OCI-LY7 (cell line): Measurements from ENCODE around the gene RCL1. TPM values are rescaled to one million over a fixed set of nuclear protein-coding genes. Genes with fewer than 3 reads are reported as not detected.

ENCODE experiments used
- BruUV-seq: library from RNA; stranded (reverse); fragments of 400-500 nt; replicated peaks from 2 replicates; lab custom pipeline; 2021; lab: Mats Ljungman, UMichigan
- CTCF ChIA-PET: fragments of 300-600 bp; sonication (Branson Sonifier 250); formaldehyde crosslinking; loops from one replicate; lab custom pipeline; 2022; ENCODE audit warnings: antibody characterized with exemption; ENCODE audit not compliant: unreplicated experiment; lab: Charles Lee
- POLR2A ChIA-PET: fragments of 300-600 bp; sonication (Branson Sonifier 250); formaldehyde crosslinking; loops from one replicate; lab custom pipeline; 2022; ENCODE audit warnings: antibody characterized with exemption; lab: Charles Lee
- DNase-seq: peaks from one replicate; pipeline ENCODE4 v3.0.0-alpha.2; 2015; ENCODE audit warnings: low spot score
- H2AFZ ChIP-seq: fragments of 200-600 bp; sonication (generic), shearing (Covaris generic); 2 replicates; pipeline ENCODE4 v1.6.1; 2014; ENCODE audit warnings: mild to moderate bottlenecking, antibody characterized with exemption, low read length, moderate library complexity
- H3K27ac ChIP-seq: fragments of 200-600 bp; sonication (generic); 2 replicates; pipeline ENCODE4 v1.5.1; 2014; ENCODE audit warnings: mixed run types, low read depth, mild to moderate bottlenecking, moderate library complexity, low read length, inconsistent platforms; ENCODE audit not compliant: poor library complexity, severe bottlenecking
- H3K36me3 ChIP-seq: fragments of 200-600 bp; sonication (generic); 2 replicates; pipeline ENCODE4 v1.6.1; 2014; ENCODE audit warnings: mild to moderate bottlenecking, antibody characterized with exemption, low read length, moderate library complexity, mixed read lengths; ENCODE audit not compliant: insufficient read depth
- H3K4me1 ChIP-seq: fragments of 200-600 bp; sonication (generic); 2 replicates; pipeline ENCODE4 v1.5.1; 2014; ENCODE audit warnings: mild to moderate bottlenecking, low read length; ENCODE audit not compliant: insufficient read depth, poor library complexity, severe bottlenecking
- H3K4me2 ChIP-seq: fragments of 200-600 bp; sonication (generic); 2 replicates; pipeline ENCODE4 v1.6.1; 2014; ENCODE audit warnings: mild to moderate bottlenecking, low read length
- H3K4me3 ChIP-seq: fragments of 200-600 bp; sonication (generic); 2 replicates; pipeline ENCODE4 v1.5.1; 2014; ENCODE audit warnings: mild to moderate bottlenecking, low read depth, low read length; ENCODE audit not compliant: poor library complexity, severe bottlenecking
- H3K79me2 ChIP-seq: fragments of 200-600 bp; sonication (generic); 2 replicates; pipeline ENCODE4 v1.6.1; 2016; ENCODE audit warnings: low read depth, mild to moderate bottlenecking, low read length, moderate library complexity, mixed read lengths; ENCODE audit not compliant: insufficient read depth
- H3K9me2 ChIP-seq: fragments of 200-600 bp; sonication (generic); 2 replicates; pipeline ENCODE4 v1.6.1; 2016; ENCODE audit warnings: mild to moderate bottlenecking, low read length, mixed read lengths; ENCODE audit not compliant: insufficient read depth
- H3K9me3 ChIP-seq: fragments of 200-600 bp; sonication (generic); 2 replicates; pipeline ENCODE4 v1.6.1; 2014; ENCODE audit warnings: mild to moderate bottlenecking, mixed run types, low read length, mixed read lengths
- H4K20me1 ChIP-seq: fragments of 200-600 bp; sonication (generic); 2 replicates; pipeline ENCODE4 v1.6.1; 2014; ENCODE audit warnings: mild to moderate bottlenecking, antibody characterized with exemption, low read length, moderate library complexity, mixed read lengths; ENCODE audit not compliant: insufficient read depth
- EZH2phosphoT487 ChIP-seq: fragments of 200-600 bp; sonication (generic); IDR thresholded peaks from 2 replicates; pipeline ENCODE4 v1.6.1; 2018; ENCODE audit warnings: low read depth, borderline replicate concordance, mild to moderate bottlenecking, mixed run types, antibody characterized with exemption, low read length, moderate library complexity, mixed read lengths
- intact Hi-C: fragments of 100-400 bp; cut with micrococcal nuclease; formaldehyde crosslinking; loops from one replicate; pipeline ENCODE4 v1.10.0; 2022; ENCODE audit not compliant: unreplicated experiment
- total RNA-seq, 2 experiments: library from RNA; depleted of rRNA in 1 of 2; stranded (reverse); fragments of >200 nt in 1 of 2; shearing (Covaris generic) in 1 of 2; gene quantifications; 2 replicates each; pipeline ENCODE4 v1.2.3, GENCODE V29; 2014 to 2022
- TF ChIP-seq, protein P1 (sequence below): fragments of 200-600 bp; sonication (generic); conservative IDR thresholded peaks from 2 replicates; pipeline ENCODE4 v1.5.1; 2014; ENCODE audit warnings: mild to moderate bottlenecking, antibody characterized with exemption, low read length, moderate library complexity, mixed read lengths

The RCL1 gene
- total RNA-seq, 2 experiments from 2014 or later = 27.5 to 31.3 TPM

DNA sequence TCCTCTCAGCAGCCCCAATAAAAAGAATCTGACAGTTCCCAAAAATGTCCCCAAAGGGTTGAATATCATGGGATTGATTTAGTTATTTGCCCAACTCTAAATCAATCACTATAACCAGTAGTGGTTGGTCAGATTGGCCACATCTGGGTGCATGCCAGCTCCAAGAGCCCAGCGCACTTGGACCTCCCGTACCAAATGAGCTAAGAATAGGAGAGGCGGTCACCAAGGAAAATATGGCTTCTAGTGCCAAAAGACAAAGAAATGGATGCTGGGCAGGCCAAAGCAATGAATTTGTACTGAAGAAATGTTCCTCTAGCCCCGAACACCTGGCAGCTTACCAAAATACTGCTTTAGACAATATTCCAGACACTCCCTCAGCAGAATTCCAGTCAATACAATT is 80.3 kb downstream of the RCL1 start:
- Histone ChIP-seq H3K4me3 (no peak overlapping the region), H3K36me3 (no peaks in the 10 kb centered on the region), H3K79me2 (no peaks in the 10 kb centered on the region), H4K20me1 (no peaks in the 10 kb centered on the region), H3K27ac (no peak overlapping the region), H3K9me2 (no peaks in the 10 kb centered on the region), H2AFZ (no peak overlapping the region), H3K4me2 (no peak overlapping the region), H3K4me1 (no peaks in the 10 kb centered on the region), H3K9me3 (no peaks in the 10 kb centered on the region)
- no peak for TF ChIP-seq EZH2phosphoT487
- TF ChIP-seq, protein P1, sequence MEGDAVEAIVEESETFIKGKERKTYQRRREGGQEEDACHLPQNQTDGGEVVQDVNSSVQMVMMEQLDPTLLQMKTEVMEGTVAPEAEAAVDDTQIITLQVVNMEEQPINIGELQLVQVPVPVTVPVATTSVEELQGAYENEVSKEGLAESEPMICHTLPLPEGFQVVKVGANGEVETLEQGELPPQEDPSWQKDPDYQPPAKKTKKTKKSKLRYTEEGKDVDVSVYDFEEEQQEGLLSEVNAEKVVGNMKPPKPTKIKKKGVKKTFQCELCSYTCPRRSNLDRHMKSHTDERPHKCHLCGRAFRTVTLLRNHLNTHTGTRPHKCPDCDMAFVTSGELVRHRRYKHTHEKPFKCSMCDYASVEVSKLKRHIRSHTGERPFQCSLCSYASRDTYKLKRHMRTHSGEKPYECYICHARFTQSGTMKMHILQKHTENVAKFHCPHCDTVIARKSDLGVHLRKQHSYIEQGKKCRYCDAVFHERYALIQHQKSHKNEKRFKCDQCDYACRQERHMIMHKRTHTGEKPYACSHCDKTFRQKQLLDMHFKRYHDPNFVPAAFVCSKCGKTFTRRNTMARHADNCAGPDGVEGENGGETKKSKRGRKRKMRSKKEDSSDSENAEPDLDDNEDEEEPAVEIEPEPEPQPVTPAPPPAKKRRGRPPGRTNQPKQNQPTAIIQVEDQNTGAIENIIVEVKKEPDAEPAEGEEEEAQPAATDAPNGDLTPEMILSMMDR = no peak
- ChIA-PET POLR2A (interaction anchor here (0.5 kb wide), 1 partner anchor 22 kb away, joined by 4 read pairs; no protein-coding TSS in a partner anchor), CTCF (no interaction called here)
- no TSS peak for BruUV-seq
- DNase-seq = no peak
- intact Hi-C loops = no loop called here

DNA sequence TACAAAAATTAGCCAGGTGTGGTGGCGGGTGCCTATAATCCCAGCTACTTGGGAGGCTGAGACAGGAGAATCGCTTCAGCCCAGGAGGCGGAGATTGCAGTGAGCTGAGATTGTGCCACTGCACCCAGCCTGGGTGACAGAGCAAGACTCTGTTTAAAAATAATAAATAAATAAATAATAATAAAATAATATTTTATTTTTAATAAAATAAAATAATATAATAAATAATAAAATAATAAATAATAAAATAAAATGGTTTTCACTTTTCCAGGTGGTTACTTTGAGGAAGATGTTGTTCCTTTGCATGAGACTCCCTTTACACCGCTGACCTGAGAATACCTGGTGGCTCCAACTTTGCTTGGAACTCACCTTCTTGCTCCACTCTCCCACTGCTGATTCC is 82.8 kb downstream of the RCL1 start:
- intact Hi-C loops = no loop called here
- no TSS peak for BruUV-seq
- ChIA-PET CTCF (no interaction called here), POLR2A (no interaction called here)
- Histone ChIP-seq H3K4me1 (no peaks in the 10 kb centered on the region), H2AFZ (no peak overlapping the region), H3K36me3 (no peaks in the 10 kb centered on the region), H3K9me2 (no peaks in the 10 kb centered on the region), H3K79me2 (no peaks in the 10 kb centered on the region), H3K4me3 (no peak overlapping the region), H3K9me3 (no peaks in the 10 kb centered on the region), H3K4me2 (no peak overlapping the region), H4K20me1 (no peaks in the 10 kb centered on the region), H3K27ac (no peak overlapping the region)
- TF ChIP-seq, protein P1 = no peak
- TF ChIP-seq EZH2phosphoT487 = no peak
- no peak for DNase-seq

DNA sequence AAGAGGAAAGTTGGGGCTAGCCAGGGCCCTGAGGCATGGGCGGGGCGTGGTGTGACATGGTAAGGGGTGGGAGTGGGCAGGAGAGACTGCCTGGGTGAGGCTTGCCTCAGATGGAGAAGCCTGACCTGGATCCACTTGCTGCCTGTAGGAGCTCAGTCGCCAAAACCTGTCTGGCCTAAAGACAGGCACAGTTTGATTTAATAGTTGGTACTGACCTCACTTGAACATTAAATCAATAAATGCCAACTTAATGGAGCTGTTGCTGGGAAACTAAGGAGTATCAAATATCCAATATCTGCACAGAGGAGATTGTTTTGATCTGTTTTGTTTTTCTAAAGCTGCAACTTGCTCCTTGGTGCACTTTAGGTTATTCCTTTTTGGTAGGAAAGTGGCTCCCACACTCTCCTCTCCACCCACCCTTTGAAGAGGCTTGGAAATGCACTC is 86.4 kb downstream of the RCL1 start:
- Histone ChIP-seq H3K4me2 (no peak overlapping the region), H3K9me2 (no peaks in the 10 kb centered on the region), H3K4me1 (no peaks in the 10 kb centered on the region), H3K36me3 (no peaks in the 10 kb centered on the region), H3K4me3 (no peak overlapping the region), H4K20me1 (no peaks in the 10 kb centered on the region), H3K9me3 (no peaks in the 10 kb centered on the region), H2AFZ (no peak overlapping the region), H3K79me2 (no peaks in the 10 kb centered on the region), H3K27ac (no peak overlapping the region)
- DNase-seq = no peak
- BruUV-seq = no TSS peak
- CTCF ChIA-PET = no interaction called here
- TF ChIP-seq, protein P1 = no peak
- no peak for TF ChIP-seq EZH2phosphoT487
- intact Hi-C loops = no loop called here
- POLR2A ChIA-PET = interaction anchor here (0.5 to 1.0 kb wide), 3 partner anchors 12 to 95 kb away, joined by 3 to 4 read pairs (median 3); no protein-coding TSS in a partner anchor
